Hematopoietic multipotent progenitor cell treated with erythropoietin and hydrocortisone succinate and interleukin-3 and kit ligand, for 8 days (in vitro differentiated cells): ENCODE data around the gene NHSL2.
"Not testable (repeated sequence)": the region's sequence is repeated elsewhere in the genome, so short reads cannot be mapped to it uniquely, and the experiment has no call there.

ENCODE experiments used
- DNase-seq: peaks from one replicate; pipeline ENCODE4 v3.0.0-alpha.2; 2015

The NHSL2 gene

GRCh38 chrX:72045552-72046277, 135.1 kb downstream of the NHSL2 start:
- no peak for DNase-seq

GRCh38 chrX:72046447-72046846, 135.8 kb downstream of the NHSL2 start:
- peak; percentile 13 for DNase-seq

GRCh38 chrX:72048510-72049455, 138.1 kb downstream of the NHSL2 start:
- no peak for DNase-seq

GRCh38 chrX:72050011-72050410, 139.4 kb downstream of the NHSL2 start:
- DNase-seq, result no peak

- DNase-seq, result no peak
Measured at GRCh38 chrX:72051589-72051988, 140.9 kb downstream of the NHSL2 start.

GRCh38 chrX:72052415-72053090, 141.9 kb downstream of the NHSL2 start:
- no peak for DNase-seq

GRCh38 chrX:72053508-72053907, 142.9 kb downstream of the NHSL2 start:
- no peak for DNase-seq

GRCh38 chrX:72054779-72055489, 144.3 kb downstream of the NHSL2 start:
- no peak for DNase-seq

GRCh38 chrX:72057331-72057730, 146.7 kb downstream of the NHSL2 start:
- peak; percentile 58 for DNase-seq

- no peak for DNase-seq
Measured at GRCh38 chrX:72057849-72058248, 147.2 kb downstream of the NHSL2 start.

GRCh38 chrX:72058346-72058745, 147.7 kb downstream of the NHSL2 start:
- not testable (repeated sequence) for DNase-seq

- DNase-seq, result no peak
Measured at GRCh38 chrX:72060196-72060920, 149.7 kb downstream of the NHSL2 start.

GRCh38 chrX:72060921-72061490, 150.4 kb downstream of the NHSL2 start:
- DNase-seq, result no peak

GRCh38 chrX:72062916-72063315, 152.3 kb downstream of the NHSL2 start:
- no peak for DNase-seq

GRCh38 chrX:72069350-72070160, 158.9 kb downstream of the NHSL2 start:
- no peak for DNase-seq

- no peak for DNase-seq
Measured at GRCh38 chrX:72071213-72071612, 160.6 kb downstream of the NHSL2 start.

- no peak for DNase-seq
Measured at GRCh38 chrX:72073633-72074032, 163.0 kb downstream of the NHSL2 start.

- DNase-seq, result no peak
Measured at GRCh38 chrX:72078411-72078810, 167.8 kb downstream of the NHSL2 start.

GRCh38 chrX:72079607-72080006, 169.0 kb downstream of the NHSL2 start:
- no peak for DNase-seq

GRCh38 chrX:72080150-72080549, 169.5 kb downstream of the NHSL2 start:
- no peak for DNase-seq

- DNase-seq, result no peak
Measured at GRCh38 chrX:72080800-72081199, 170.2 kb downstream of the NHSL2 start.
